GM12872 (cell line): ENCODE data around the gene LSMEM2.

ENCODE experiments used
- TF ChIP-seq, protein P1 (sequence below): IDR thresholded peaks from 3 replicates; pipeline ENCODE4 v1.5.1; 2011; ENCODE audit warnings: low read depth, mild to moderate bottlenecking, low read length, moderate library complexity; ENCODE audit not compliant: insufficient read depth

The LSMEM2 gene

DNA sequence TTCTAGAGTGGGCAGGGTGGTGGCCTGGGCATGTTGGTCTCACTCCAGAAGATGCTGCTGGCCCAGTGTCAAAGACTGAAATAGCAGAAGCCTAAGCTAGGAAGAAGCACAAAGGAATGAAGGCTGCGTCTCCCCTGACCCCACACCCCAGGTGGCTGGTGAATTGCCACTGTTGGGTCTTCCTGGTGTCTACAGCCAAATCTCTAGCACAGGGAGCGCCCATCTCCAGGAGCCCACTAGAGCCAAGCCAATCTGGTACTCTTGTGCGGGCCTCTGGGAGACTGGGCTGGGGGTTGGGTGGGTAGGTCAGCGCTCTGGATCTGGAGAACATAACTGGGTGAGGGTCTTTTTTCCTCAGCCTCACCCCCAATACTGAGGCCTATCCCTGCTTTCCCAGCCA is 48.2 kb downstream of the LSMEM2 start:
- TF ChIP-seq, protein P1, sequence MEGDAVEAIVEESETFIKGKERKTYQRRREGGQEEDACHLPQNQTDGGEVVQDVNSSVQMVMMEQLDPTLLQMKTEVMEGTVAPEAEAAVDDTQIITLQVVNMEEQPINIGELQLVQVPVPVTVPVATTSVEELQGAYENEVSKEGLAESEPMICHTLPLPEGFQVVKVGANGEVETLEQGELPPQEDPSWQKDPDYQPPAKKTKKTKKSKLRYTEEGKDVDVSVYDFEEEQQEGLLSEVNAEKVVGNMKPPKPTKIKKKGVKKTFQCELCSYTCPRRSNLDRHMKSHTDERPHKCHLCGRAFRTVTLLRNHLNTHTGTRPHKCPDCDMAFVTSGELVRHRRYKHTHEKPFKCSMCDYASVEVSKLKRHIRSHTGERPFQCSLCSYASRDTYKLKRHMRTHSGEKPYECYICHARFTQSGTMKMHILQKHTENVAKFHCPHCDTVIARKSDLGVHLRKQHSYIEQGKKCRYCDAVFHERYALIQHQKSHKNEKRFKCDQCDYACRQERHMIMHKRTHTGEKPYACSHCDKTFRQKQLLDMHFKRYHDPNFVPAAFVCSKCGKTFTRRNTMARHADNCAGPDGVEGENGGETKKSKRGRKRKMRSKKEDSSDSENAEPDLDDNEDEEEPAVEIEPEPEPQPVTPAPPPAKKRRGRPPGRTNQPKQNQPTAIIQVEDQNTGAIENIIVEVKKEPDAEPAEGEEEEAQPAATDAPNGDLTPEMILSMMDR: no peak

DNA sequence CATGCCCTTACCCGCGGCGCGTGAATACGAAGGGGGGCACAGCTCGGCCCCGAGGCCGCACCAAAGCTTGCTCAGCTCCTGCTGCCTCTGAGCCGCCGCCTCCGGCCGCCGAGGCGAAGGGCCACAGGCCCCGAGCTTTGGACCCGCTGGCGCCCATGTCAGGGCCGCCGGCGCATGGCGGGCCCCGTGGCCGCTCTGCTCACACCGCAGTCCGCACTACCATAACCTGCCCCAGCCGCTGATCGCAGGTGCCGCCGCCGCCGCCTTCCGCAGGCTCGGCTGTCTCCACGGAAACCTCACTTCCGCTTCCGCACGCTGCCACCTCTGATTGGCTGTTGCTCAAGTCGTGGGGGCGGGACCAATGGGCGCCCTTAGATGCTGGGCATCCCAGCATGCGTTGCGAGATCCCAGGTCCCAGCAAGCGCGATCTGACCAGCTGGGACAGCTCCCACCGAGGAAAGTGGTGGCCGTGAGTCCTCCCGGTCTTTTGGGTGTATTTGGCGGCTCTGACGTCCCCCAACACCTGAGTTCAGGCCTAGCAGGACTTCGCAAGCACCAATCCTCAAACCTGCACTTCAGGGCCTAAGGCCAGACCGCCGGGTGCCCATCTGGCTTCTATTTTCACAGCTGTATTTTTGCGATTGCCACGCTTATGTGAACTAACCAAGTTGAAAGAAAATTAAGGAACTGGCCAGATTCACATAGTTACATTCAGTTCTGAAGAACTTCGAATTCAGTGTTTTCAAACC is 49.2 kb downstream of the LSMEM2 start, which contains the start of gene TUSC2:
TUSC2 (minus strand) TSS at position 281 of the 749 bp plus-strand sequence; CDS start at position 157, 124 bp downstream.
- TF ChIP-seq, protein P1: no peak

DNA sequence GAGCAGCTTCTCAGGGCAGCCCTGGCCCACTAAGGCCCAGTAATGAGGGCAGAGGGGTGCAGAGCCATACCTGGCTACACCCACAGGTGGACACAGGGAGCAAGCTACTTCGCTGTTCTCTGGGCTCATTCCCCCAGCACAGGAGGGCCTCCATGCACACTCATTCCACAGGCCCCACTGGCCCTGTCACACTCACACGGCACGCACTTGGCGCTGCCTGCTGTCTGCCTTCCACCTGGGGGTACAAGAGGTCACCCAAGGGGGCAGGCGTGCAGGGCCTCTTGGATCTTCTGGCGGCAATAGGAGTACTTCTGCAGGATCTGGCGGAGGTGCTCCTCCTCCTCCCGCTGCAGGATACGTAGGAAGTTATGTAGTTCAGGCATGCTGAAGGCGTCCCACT is 51.4 kb downstream of the LSMEM2 start:
- TF ChIP-seq, protein P1: no peak

DNA sequence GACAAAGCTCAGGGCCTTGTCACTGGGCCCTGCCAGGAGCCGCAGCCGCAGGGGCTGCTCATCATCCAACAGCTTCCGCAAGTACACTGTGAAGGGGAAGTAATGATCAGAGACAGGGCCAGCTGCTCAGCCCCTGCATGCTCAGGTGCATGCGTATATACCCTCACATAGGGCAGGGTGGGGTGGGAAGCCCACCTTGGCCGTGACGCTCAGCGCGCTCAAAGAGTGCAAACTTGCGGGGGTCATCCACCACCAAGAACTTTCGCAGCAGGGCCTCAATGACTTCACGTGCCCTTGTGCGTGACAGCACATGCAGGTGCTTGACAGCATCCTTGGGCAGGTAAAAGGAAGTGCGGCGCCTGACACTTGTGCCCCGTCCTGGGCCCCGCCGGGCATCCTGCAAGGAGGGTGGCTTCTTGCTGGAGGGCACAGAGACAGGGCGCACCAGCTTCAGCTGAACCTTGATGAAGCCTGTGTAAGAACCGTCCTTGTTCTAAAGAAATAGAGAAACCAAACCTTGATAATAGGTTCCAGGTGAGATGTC is 52.5 kb downstream of the LSMEM2 start:
- TF ChIP-seq, protein P1: no peak

DNA sequence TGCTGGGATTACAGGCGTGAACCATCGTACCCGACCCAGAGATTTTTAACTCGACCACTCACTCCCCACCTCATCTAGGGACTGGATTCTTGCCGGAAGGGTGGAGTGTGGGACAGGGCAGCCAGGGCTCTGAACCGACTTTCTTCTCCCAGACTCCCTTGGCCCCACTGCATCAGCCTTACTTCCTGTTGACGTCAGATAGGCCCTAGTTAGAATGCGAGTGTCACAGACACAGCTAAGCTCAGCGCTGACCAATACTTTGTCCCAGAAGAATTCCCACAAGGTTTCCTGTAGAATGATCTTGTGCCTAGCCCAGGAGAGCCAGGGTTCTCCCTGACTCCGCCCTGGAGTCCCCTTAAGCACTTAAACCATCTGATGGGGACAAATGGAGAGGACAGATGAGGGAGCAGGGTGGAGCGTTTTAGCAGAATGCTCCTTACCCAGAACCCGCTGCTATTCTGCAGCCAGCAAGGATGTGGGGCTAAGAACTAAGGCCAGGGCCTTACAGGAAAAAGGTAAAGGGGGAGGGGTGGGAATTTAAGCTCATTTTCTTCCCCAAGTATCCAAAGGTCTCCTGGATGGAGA is 54.9 kb downstream of the LSMEM2 start:
- TF ChIP-seq, protein P1: no peak

DNA sequence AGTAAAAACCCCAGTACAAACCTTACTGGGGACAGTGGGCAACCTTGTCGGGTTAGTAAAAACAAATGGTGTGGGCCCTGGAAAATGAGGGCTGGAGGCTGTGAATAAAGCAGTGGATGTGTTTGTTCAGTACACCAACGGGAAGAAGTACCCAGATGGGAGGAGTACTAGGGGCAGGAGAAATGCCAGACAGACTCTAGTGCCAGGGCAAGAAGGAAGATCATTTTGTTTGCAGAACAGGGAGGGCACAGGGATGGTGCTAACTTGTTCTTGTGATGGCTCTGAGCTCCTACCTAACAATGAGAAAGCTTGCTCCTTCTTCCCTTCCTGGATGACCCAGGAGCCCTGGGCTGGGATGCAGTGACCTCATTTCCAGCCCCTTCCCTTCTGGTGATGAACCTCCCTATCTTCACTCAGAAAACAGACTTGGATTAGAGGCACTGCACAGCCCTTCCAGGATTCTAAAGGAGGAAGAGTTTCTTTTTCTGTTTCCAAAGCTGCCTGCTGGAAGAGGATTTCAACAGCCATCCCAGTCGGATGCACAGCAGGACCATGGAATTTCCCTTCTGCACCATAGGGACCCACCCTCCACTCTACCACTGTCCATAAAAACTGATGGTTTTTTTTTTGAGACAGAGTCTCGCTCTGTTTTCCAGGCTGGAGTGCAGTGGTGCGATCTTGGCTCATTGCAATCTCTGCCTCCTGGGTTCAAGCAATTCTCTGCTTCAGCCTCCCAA is 55.6 kb downstream of the LSMEM2 start:
- TF ChIP-seq, protein P1: no peak

DNA sequence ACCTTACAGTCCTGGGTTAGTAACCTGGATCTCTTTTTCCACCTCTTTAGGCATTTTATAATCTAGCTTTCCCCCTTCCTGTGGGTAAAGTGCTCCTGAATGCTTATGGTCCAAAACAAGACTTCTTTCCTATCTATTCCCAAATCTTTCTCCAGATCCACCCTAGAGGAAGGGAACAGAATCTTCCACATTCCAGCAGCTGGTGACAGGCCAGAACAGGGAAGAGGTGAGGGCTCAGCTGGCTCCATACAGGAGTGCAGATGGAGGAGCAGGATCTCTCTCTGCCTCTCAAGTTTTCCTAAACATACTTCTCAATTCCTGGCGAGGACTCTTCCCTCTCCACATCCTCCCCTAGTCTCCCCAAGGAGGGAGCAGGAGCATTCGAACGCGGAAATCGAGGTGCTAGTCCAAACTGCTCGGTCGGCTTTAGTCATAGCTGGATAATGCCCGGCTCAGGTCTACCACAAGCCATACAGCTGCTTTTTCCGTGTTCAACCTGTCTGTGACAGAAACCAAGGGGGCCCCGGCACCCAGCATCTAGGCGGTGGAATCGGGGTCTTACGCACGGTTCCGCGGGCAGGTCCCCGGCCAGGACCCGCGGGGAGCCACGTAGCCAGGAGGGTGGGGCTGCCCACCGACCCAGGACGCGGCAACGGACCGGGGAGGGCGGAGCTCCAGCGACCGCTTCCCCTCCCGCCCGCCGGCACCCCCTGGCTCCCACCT is 57.7 kb downstream of the LSMEM2 start:
- TF ChIP-seq, protein P1: no peak
